Neural cell (in vitro differentiated cells): ENCODE data around the gene SIRT4.

Experiments
- MXI1 ChIP-seq: fragments of 450-650 bp; conservative IDR thresholded peaks from 2 replicates; pipeline ENCODE4 v1.6.1; 2014; ENCODE audit warnings: antibody characterized with exemption, mild to moderate bottlenecking; ENCODE audit not compliant: poor library complexity, severe bottlenecking
- POLR2AphosphoS5 ChIP-seq: IDR thresholded peaks from 2 replicates; pipeline ENCODE4 v1.6.1; 2012
- SMC3 ChIP-seq: fragments of 450-650 bp; conservative IDR thresholded peaks from 2 replicates; pipeline ENCODE4 v1.6.1; 2014; ENCODE audit warnings: antibody characterized with exemption, mild to moderate bottlenecking, moderate library complexity; ENCODE audit not compliant: poor library complexity
- TF ChIP-seq, protein P1 (sequence below): fragments of 450-650 bp; IDR thresholded peaks from 2 replicates; pipeline ENCODE4 v1.5.1; 2014; ENCODE audit warnings: antibody characterized with exemption, mild to moderate bottlenecking, moderate library complexity; ENCODE audit not compliant: poor library complexity, severe bottlenecking

DNA sequence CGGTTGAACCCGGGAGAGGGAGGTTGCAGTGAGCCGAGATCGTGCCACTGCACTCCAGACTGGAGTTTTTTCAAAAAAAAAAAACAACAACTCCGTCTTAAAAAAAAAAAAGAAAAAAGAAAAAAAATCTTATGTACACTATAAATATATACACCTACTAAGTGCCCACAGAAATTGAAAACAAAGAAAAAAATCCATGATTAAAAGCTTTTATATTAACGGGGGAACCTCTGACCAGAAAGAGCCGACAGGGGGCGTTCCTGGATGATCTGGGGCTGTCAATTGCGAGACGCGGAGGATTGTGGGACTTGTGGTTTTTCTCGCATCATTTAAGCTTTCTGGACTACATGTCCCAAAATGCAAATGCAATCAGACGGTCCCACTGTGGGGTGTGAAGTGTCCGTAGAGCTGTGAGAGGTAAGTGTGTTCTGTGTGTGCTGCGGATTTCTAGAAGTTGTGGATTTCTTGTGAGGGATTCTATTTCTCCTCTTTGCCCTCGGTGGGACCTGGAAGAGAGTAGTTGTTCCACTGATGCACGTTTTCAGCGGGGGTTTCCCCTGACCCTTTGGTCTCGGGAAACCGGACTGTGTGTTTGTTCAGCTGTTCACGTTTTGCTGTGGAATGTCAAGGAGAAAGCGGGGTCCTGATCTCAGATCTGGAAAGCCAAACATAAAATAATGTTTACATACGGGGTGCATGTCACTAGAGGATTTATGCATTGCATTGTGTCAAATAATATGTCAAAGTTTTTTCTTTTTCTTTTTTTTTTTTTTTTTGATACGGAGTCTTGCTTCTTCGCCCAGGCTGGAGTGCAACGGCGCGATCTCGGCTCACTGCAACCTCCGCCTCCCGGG lies at the start of gene SIRT4:
- TF ChIP-seq SMC3 (peak; percentile 59), POLR2AphosphoS5 (peak; percentile 71), MXI1 (peak; percentile 85)
- TF ChIP-seq, protein P1, sequence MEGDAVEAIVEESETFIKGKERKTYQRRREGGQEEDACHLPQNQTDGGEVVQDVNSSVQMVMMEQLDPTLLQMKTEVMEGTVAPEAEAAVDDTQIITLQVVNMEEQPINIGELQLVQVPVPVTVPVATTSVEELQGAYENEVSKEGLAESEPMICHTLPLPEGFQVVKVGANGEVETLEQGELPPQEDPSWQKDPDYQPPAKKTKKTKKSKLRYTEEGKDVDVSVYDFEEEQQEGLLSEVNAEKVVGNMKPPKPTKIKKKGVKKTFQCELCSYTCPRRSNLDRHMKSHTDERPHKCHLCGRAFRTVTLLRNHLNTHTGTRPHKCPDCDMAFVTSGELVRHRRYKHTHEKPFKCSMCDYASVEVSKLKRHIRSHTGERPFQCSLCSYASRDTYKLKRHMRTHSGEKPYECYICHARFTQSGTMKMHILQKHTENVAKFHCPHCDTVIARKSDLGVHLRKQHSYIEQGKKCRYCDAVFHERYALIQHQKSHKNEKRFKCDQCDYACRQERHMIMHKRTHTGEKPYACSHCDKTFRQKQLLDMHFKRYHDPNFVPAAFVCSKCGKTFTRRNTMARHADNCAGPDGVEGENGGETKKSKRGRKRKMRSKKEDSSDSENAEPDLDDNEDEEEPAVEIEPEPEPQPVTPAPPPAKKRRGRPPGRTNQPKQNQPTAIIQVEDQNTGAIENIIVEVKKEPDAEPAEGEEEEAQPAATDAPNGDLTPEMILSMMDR: peak; percentile 94
